GM12878 (cell line): Measurements from ENCODE around the gene EIF4E1B. TPM values are rescaled to one million over a fixed set of nuclear protein-coding genes. Genes with fewer than 3 reads are reported as not detected.

ENCODE experiments used
- ATAC-seq: fragments of 200-7000 bp; cut with Tn5 transposase; 3 replicates; pipeline ENCODE4 v1.9.1; 2020; ENCODE audit warnings: mild to moderate bottlenecking, moderate library complexity
- BruUV-seq: library from RNA; stranded (reverse); fragments of 400-500 nt; replicated peaks from 2 replicates; lab custom pipeline; 2021; lab: Mats Ljungman, UMichigan
- CTCF ChIA-PET: fragments of 300-600 bp; sonication (Branson Sonifier 250); formaldehyde crosslinking; extraction: SDS; loops from one replicate; lab custom pipeline; 2021; ENCODE audit warnings: inconsistent platforms; lab: Yijun Ruan, JAX
- POLR2A ChIA-PET: fragments of 350-600 bp; formaldehyde crosslinking; extraction: SDS; loops from one replicate; lab custom pipeline; 2021; ENCODE audit warnings: inconsistent platforms; lab: Charles Lee
- RAD21 ChIA-PET: fragments of 300-600 bp; sonication (Branson Sonifier 250); formaldehyde crosslinking; loops from one replicate; lab custom pipeline; 2023; ENCODE audit warnings: antibody characterized with exemption; ENCODE audit not compliant: unreplicated experiment; lab: Charles Lee
- SMC1A ChIA-PET: fragments of 300-600 bp; sonication (Branson Sonifier 250); formaldehyde crosslinking; loops from one replicate; lab custom pipeline; 2023; ENCODE audit not compliant: unreplicated experiment, uncharacterized antibody; lab: Charles Lee
- DNase-seq: peaks from one replicate; pipeline ENCODE4 v3.0.0-alpha.2; 2011; ENCODE audit warnings: low read depth, low spot score
- FAIRE-seq: peaks from 3 replicates; lab custom pipeline; 2011; peaks lifted over from hg19 to GRCh38; lab: Jason Lieb, UNC
- H2AFZ ChIP-seq: 2 replicates; pipeline ENCODE4 v1.6.0; 2011; ENCODE audit warnings: low read depth, low read length, control low read depth; ENCODE audit not compliant: control insufficient read depth
- H3K27ac ChIP-seq: 2 replicates; pipeline ENCODE4 v1.5.1; 2011; ENCODE audit warnings: control low read depth; ENCODE audit not compliant: control insufficient read depth, insufficient read depth
- H3K27me3 ChIP-seq, 2 experiments: replicated peaks in 1 of 2; 2 replicates each; pipeline versions ENCODE4 v1.6.0 to v1.6.1; 2011; ENCODE audit warnings: low read length in 1 of 2; ENCODE audit not compliant: control insufficient read depth in 2 of 2, insufficient read depth in 2 of 2
- H3K36me3 ChIP-seq, 2 experiments: 2 replicates each; pipeline ENCODE4 v1.5.1; 2011; ENCODE audit warnings: low read length in 1 of 2; ENCODE audit not compliant: control insufficient read depth in 2 of 2, insufficient read depth in 2 of 2
- H3K4me1 ChIP-seq: 2 replicates; pipeline ENCODE4 v1.6.1; 2011; ENCODE audit warnings: mild to moderate bottlenecking, low read length, moderate library complexity, mixed read lengths; ENCODE audit not compliant: control insufficient read depth, insufficient read depth
- H3K4me2 ChIP-seq: 2 replicates; pipeline ENCODE4 v1.6.0; 2011; ENCODE audit warnings: control low read depth; ENCODE audit not compliant: control insufficient read depth, insufficient read depth
- H3K4me3 ChIP-seq: fragments of 200-600 bp; sonication (generic); 2 replicates; pipeline ENCODE4 v1.5.1; 2016
- H3K79me2 ChIP-seq: 2 replicates; pipeline ENCODE4 v1.6.0; 2011; ENCODE audit warnings: low read length; ENCODE audit not compliant: control insufficient read depth, insufficient read depth
- H3K9ac ChIP-seq: 2 replicates; pipeline ENCODE4 v1.8.0; 2011; ENCODE audit warnings: low read length, control low read depth, mixed read lengths; ENCODE audit not compliant: control insufficient read depth, insufficient read depth
- H3K9me3 ChIP-seq: replicated peaks from 3 replicates; pipeline ENCODE4 v1.5.1; 2011; ENCODE audit warnings: mild to moderate bottlenecking, low read length; ENCODE audit not compliant: control insufficient read depth, insufficient read depth
- H4K20me1 ChIP-seq: 2 replicates; pipeline ENCODE4 v1.6.0; 2011; ENCODE audit not compliant: control insufficient read depth, insufficient read depth
- BCL11A ChIP-seq: IDR thresholded peaks from 2 replicates; pipeline ENCODE4 v1.6.1; 2011; ENCODE audit warnings: low read depth, low read length
- ELK1 ChIP-seq: IDR thresholded peaks from 2 replicates; pipeline ENCODE4 v1.6.1; 2012; ENCODE audit warnings: low read depth, low read length, improper control_type of control experiment
- KDM1A ChIP-seq: fragments of 200-600 bp; sonication (generic); IDR thresholded peaks from 2 replicates; pipeline ENCODE4 v1.6.1; 2016; ENCODE audit warnings: borderline replicate concordance
- NR2C1 ChIP-seq: fragments of 450-650 bp; IDR thresholded peaks from 2 replicates; pipeline ENCODE4 v1.6.1; 2017; ENCODE audit warnings: antibody characterized with exemption, mild to moderate bottlenecking, moderate library complexity
- NRF1 ChIP-seq: conservative IDR thresholded peaks from 2 replicates; pipeline ENCODE4 v1.6.1; 2011; ENCODE audit warnings: mild to moderate bottlenecking, low read depth, low read length, improper control_type of control experiment
- REST ChIP-seq: IDR thresholded peaks from 2 replicates; pipeline ENCODE4 v1.6.1; 2012; ENCODE audit warnings: mild to moderate bottlenecking, low read depth, low read length
- RUNX3 ChIP-seq: IDR thresholded peaks from 2 replicates; pipeline ENCODE4 v1.6.1; 2012; ENCODE audit warnings: low read length, inconsistent platforms
- SMARCA5 ChIP-seq: fragments of 450-650 bp; IDR thresholded peaks from 2 replicates; pipeline ENCODE4 v1.6.1; 2017; ENCODE audit warnings: mild to moderate bottlenecking
- SREBF2 ChIP-seq: IDR thresholded peaks from 2 replicates; pipeline ENCODE4 v1.6.1; 2012; ENCODE audit warnings: mild to moderate bottlenecking, low read length
- SRF ChIP-seq, 2 experiments: IDR thresholded peaks; 2 replicates each; pipeline ENCODE4 v1.6.1; 2011; ENCODE audit warnings: low read depth in 2 of 2, low read length in 2 of 2, mild to moderate bottlenecking in 1 of 2, moderate library complexity in 1 of 2
- SUPT20H ChIP-seq: IDR thresholded peaks from 2 replicates; pipeline ENCODE4 v1.6.1; 2011; ENCODE audit warnings: low read depth, mild to moderate bottlenecking, low read length, moderate library complexity, borderline replicate concordance; ENCODE audit not compliant: control insufficient read depth
- WGBS: methylation state at CpG from one replicate; pipeline ENCODE4 v1.1.6; 2016; ENCODE audit warnings: low lambda C conversion rate; ENCODE audit not compliant: insufficient replicate concordance, insufficient coverage; ENCODE audit errors: missing lambda C conversion rate; 5-methylcytosine and 5-hydroxymethylcytosine counted together
- in situ Hi-C: fragments of 300-500 bp; cut with MboI; formaldehyde crosslinking; loops from 9 replicates; pipeline ENCODE4 v1.14.3; 2018; ENCODE audit warnings: mixed read lengths
- intact Hi-C: fragments of 100-400 bp; cut with micrococcal nuclease; formaldehyde crosslinking; loops from one replicate; pipeline ENCODE4 v1.14.2; 2022; ENCODE audit not compliant: unreplicated experiment
- polyA plus RNA-seq, 11 experiments: library from polyadenylated mRNA; depleted of rRNA in 4 of 11; unstranded in 6 of 11; stranded (reverse) in 5 of 11; fragments of >200 nt; fragmentation: Nextera tagmentation in 4 of 11; fragmentation: Illumina TruSeq in 1 of 11; extraction: Ambion mirVana in 4 of 11; extraction: Trizol in 1 of 11; gene quantifications; 1 replicate in 1 of 11; 2 replicates in 10 of 11; pipeline versions ENCODE4 v1.2.1 to v1.2.3, GENCODE V29; 2011 to 2016; ENCODE audit warnings: inconsistent platforms in 2 of 11, missing spikeins in 2 of 11, low read depth in 1 of 11
- total RNA-seq, 4 experiments: library from RNA; depleted of rRNA in 3 of 4; stranded (reverse); fragments of >200 nt in 3 of 4; fragmentation: Illumina TruSeq in 1 of 4; extraction: Trizol in 1 of 4; gene quantifications; 2 replicates each; pipeline versions ENCODE4 v1.2.1 to v1.2.3, GENCODE V29; 2013 to 2021

The EIF4E1B gene
- total and polyA plus RNA-seq, 10 of the 15 experiments (the other 5 are each of a cell fraction or from before 2014, with no cell fraction given), result not detected

GRCh38 chr5:176643491-176644219 is 13.2 kb downstream of the EIF4E1B start:
- no peak for FAIRE-seq
- H3K9ac ChIP-seq, result no peak overlapping the region
- no peaks in the 10 kb centered on the region for H3K9me3 ChIP-seq
- H3K4me1 ChIP-seq, result peaks cover 13% of the 10 kb centered on the region
- no TSS peak for BruUV-seq
- H3K27me3 ChIP-seq, result no peaks in the 10 kb centered on the region
- intact Hi-C loops, result loop anchor here (10.0 kb wide), 1 partner anchor 229 kb away; the partner anchor contains the start of gene CLTB
- no peak overlapping the region for H3K4me3 ChIP-seq
- no peaks in the 10 kb centered on the region for H4K20me1 ChIP-seq
- DNase-seq, result no peak
- RAD21 ChIA-PET, result no interaction called here
- H3K36me3 ChIP-seq, result no peaks in the 10 kb centered on the region
- TF ChIP-seq SUPT20H (no peak), SRF (IDR thresholded peaks at IDR 0.05; ENCODE audit: low read depth in 2 of 2, low read length in 2 of 2) (no peak)
- CTCF ChIA-PET, result no interaction called here
- POLR2A ChIA-PET, result no interaction called here
- H3K27ac ChIP-seq, result no peak overlapping the region
- no peak for ATAC-seq
- 48% methylated on average over 11 of the region's 11 CpGs for WGBS
- H3K79me2 ChIP-seq, result no peaks in the 10 kb centered on the region
- SMC1A ChIA-PET, result interaction anchor here (1.0 kb wide), 1 partner anchor 17 kb away, joined by 3 read pairs; no protein-coding TSS in a partner anchor
- no peak overlapping the region for H2AFZ ChIP-seq
- H3K4me2 ChIP-seq, result no peak overlapping the region
- in situ Hi-C loops, result no loop called here

- ATAC-seq (no peak), DNase-seq (no peak), FAIRE-seq (no peak)
- in situ Hi-C loops (no loop called here), intact Hi-C loops (loop anchor here (10.0 kb wide), 1 partner anchor 229 kb away; the partner anchor contains the start of gene CLTB)
- Histone ChIP-seq H3K9me3 (no peaks in the 10 kb centered on the region), H3K9ac (no peak overlapping the region), H4K20me1 (no peaks in the 10 kb centered on the region), H3K27ac (no peak overlapping the region), H3K4me1 (peaks cover 18% of the 10 kb centered on the region), H3K4me2 (no peak overlapping the region), H3K27me3 (no peaks in the 10 kb centered on the region), H2AFZ (no peak overlapping the region), H3K4me3 (no peak overlapping the region), H3K36me3 (no peaks in the 10 kb centered on the region), H3K79me2 (no peaks in the 10 kb centered on the region)
- no TSS peak for BruUV-seq
- RAD21 ChIA-PET, result no interaction called here
- CTCF ChIA-PET, result no interaction called here
- WGBS, result 54% methylated on average over 9 of the region's 9 CpGs
- POLR2A ChIA-PET, result no interaction called here
- SMC1A ChIA-PET, result no interaction called here
- no peak for TF ChIP-seq NRF1
- TF ChIP-seq RUNX3, result no peak
- no peak for TF ChIP-seq NR2C1
- TF ChIP-seq KDM1A, result no peak
- no peak for TF ChIP-seq SRF (IDR thresholded peaks at IDR 0.05; ENCODE audit: low read depth in 2 of 2, low read length in 2 of 2)
- TF ChIP-seq BCL11A, result no peak
- no peak for TF ChIP-seq SMARCA5
- no peak for TF ChIP-seq SREBF2
- TF ChIP-seq ELK1, result no peak
- no peak for TF ChIP-seq REST
Observed at GRCh38 chr5:176644294-176644693, 13.8 kb downstream of the EIF4E1B start.
